OCI-LY1 (cell line): Measurements from ENCODE around the gene AGTRAP.

ENCODE experiments used
- EZH2 ChIP-seq: fragments of 200-600 bp; sonication (generic), shearing (Covaris generic); IDR thresholded peaks from 2 replicates; pipeline ENCODE4 v1.8.0; 2017; ENCODE audit warnings: borderline replicate concordance, mixed run types, mild to moderate bottlenecking, antibody characterized with exemption, low read length, moderate library complexity, mixed read lengths
- TF ChIP-seq, protein P1 (sequence below): fragments of 200-600 bp; sonication (generic), shearing (Covaris generic); IDR thresholded peaks from 2 replicates; pipeline ENCODE4 v1.5.1; 2017; ENCODE audit warnings: mild to moderate bottlenecking, antibody characterized with exemption, low read length, moderate library complexity, mixed read lengths

DNA sequence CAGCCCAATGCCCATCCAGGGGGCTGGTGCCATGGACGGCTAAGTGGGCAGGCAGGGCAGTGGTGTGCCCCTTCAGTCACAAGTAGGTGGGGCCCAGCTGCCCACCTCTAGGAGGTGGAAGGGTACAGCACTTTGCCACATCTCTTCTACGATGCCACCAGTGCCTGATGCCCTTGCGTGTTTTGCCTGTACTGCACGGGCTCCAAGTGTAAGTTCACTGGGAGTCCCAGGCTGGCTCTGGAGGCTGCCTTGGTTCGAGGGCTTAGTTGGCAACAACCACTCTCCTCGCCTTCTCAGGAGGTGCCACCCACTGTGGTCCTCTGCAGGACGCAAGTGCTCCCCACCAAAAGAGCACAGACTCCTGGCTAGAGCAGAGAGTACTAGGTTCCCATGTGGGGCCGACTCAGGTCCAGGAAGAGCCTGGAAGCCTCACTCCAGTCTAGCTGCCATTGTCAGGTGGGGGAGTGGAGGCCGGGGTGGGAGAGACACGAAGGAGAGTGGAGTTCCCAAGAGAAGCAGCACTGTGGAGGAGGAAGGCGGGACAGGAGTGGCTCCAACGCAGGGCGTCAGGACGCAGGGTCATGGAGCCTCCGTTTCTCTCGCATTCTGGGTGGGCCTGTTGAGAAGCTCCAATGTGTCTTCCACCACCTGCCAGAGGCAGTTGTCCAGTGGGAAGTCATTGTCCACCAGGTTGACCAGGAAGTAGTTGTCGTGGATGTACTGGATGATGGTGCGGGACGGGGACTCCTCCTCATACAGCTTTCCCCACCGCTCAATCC lies 54.4 kb downstream of the AGTRAP start:
- TF ChIP-seq EZH2 = no peak
- TF ChIP-seq, protein P1, sequence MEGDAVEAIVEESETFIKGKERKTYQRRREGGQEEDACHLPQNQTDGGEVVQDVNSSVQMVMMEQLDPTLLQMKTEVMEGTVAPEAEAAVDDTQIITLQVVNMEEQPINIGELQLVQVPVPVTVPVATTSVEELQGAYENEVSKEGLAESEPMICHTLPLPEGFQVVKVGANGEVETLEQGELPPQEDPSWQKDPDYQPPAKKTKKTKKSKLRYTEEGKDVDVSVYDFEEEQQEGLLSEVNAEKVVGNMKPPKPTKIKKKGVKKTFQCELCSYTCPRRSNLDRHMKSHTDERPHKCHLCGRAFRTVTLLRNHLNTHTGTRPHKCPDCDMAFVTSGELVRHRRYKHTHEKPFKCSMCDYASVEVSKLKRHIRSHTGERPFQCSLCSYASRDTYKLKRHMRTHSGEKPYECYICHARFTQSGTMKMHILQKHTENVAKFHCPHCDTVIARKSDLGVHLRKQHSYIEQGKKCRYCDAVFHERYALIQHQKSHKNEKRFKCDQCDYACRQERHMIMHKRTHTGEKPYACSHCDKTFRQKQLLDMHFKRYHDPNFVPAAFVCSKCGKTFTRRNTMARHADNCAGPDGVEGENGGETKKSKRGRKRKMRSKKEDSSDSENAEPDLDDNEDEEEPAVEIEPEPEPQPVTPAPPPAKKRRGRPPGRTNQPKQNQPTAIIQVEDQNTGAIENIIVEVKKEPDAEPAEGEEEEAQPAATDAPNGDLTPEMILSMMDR = no peak
